HG03095 (cell line): ENCODE measurements around the gene GPR176.

Source experiments
- ATAC-seq: cut with Tn5 transposase; IDR thresholded peaks from one replicate; pipeline ENCODE4 v1.9.1; 2021; ENCODE audit warnings: moderate library complexity; ENCODE audit not compliant: unreplicated experiment

The GPR176 gene

GRCh38 chr15:39860871-39861270 lies 59.2 kb downstream of the GPR176 start:
- ATAC-seq: no peak

- ATAC-seq: no peak
These were observed 59.9 kb downstream of the GPR176 start for GRCh38 chr15:39860200-39860599.

GRCh38 chr15:39859636-39860035 lies 60.4 kb downstream of the GPR176 start:
- no peak for ATAC-seq

GRCh38 chr15:39857132-39857531 lies 62.9 kb downstream of the GPR176 start:
- ATAC-seq: no peak

- no peak for ATAC-seq
These were observed 63.7 kb downstream of the GPR176 start for GRCh38 chr15:39856357-39856756.

- ATAC-seq: no peak
These were observed 64.7 kb downstream of the GPR176 start for GRCh38 chr15:39855400-39855799.

DNA sequence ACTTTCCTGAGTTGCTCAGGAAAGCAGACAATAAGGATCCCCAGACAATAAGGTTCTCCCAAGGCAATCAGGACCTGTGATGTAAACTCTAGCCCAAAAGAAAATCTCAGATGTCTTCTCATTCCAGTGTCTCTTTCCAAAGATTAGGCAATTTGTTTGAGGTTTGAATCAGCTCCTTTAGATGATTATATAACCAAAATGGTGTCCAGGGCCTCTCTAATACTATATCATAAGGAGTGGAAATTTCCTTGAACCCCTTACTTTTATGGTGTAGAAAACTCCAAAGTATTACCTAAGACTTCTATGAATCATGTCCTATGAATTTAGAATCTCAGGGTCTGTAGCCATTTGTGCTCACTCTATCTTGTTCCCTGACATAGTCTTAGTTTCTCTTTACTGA lies 65.9 kb downstream of the GPR176 start:
- no peak for ATAC-seq

DNA sequence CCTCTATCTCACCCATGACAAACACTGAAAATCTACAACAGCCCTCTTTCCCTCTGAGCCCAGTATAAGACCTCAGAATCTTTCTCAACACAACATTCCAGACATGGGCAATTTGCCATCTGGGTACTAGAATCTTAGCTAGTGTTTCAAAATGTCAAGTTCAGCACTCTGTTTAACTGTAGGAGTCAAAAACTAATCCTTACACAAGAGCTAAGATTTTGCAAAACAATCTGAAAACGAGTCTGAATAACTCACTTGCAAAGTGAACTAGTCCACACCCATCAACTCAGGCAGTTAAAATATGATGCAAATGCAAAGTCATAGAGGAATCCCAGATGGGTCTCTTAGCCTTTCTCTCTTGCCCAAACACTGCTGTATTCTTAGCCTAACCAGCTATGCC lies 67.8 kb downstream of the GPR176 start:
- no peak for ATAC-seq

- ATAC-seq: no peak
These were observed 68.5 kb downstream of the GPR176 start for GRCh38 chr15:39851500-39852092.

DNA sequence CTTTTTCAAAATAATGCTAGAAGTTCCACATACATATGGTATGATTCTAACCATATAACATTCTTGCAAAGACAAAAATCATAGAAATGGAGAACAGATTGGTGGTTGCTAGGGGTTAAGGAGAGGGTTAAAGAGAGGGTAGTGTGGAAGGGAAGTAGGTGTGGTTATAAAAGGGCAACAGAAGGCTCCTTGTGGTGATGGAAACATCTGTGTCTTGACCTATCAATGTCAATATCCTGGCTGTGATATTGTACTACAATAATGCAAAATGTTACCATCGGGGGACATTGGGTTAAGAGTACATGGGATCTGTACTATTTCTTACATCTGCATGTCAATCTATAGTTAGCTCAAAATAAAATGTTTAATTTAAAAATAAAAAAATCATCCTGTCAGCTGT lies 69.6 kb downstream of the GPR176 start:
- ATAC-seq: no peak

DNA sequence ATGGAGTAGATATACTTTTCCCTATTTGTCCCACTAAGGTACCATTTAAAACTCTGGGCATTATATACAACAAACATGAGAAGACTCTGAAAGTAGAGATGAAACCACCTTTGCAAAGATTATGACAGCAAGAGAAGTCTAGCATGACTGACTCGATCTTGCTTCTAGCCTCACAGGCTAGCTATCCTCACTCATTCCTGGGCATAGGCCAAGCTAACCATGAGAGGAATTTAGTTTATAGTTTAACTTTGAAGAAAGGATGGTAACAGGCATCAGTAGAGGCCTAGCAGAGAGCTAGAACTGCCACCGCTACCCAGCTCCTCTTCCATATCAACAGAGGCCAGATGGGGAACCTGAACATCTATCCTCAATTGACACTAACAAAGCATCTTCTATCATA lies 74.0 kb downstream of the GPR176 start:
- no peak for ATAC-seq

DNA sequence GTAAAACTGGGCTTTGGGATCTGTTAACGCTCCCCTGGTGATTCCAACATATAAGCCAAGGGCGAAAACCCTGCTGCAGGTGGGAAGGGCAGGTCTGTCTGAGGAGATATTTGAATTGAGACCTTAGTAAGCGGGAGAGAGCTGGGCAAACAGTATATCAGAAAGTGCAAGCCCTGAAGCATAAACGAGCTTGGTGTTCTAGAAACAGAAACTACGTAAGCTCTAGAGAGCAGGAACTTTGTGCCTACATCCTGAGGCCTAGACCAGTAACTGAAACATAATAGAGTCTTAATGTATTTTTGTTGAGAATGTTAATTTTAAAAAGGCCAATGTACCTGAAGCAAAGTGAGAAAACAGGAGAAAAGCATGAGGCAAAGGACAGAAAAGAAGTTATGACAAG lies 74.5 kb downstream of the GPR176 start:
- ATAC-seq: peak; percentile 65

GRCh38 chr15:39843565-39843964 lies 76.5 kb downstream of the GPR176 start:
- no peak for ATAC-seq

GRCh38 chr15:39837454-39837853 lies 82.6 kb downstream of the GPR176 start:
- no peak for ATAC-seq

DNA sequence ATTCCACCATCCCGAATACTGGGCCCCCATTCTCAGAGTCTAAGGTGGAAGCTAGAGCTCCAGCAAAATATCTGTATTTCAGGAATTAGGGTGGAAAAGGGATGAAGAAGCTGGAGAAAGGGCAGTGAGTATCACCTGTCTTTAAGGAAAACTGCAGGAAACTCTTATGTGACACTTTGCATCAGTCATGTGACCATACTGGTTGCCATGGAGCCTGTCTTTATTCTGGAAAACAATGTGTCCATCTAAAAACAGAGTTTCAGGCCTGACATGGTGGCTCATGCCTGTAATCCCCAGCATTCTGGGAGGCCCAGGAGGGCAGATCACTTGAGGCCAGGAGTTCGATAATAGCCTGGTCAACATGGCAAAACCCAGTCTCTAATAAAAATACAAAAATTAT lies 84.5 kb downstream of the GPR176 start:
- no peak for ATAC-seq

- no peak for ATAC-seq
These were observed 85.8 kb downstream of the GPR176 start for GRCh38 chr15:39834256-39834655.

DNA sequence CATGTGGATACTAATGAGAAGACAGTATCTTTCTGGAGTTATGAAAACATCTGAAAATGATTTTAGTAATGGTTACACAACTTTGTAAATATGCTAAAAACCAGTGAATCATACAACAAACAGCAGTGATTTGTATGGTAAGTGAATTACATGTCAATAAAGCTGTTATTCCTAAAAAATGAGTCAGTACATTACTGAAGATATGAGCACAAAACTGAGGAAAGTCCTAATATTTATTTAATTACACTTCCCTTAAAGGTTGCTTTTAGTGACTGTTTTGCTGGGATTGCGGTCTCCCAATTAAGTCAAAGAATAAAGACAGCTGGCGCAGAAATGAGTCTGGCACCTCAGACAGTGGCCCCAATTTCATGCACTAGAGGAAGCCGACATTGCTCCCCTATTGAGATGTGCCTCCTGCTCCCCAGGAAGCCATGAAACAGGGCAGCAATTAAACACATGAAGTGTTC lies 86.5 kb downstream of the GPR176 start:
- no peak for ATAC-seq

DNA sequence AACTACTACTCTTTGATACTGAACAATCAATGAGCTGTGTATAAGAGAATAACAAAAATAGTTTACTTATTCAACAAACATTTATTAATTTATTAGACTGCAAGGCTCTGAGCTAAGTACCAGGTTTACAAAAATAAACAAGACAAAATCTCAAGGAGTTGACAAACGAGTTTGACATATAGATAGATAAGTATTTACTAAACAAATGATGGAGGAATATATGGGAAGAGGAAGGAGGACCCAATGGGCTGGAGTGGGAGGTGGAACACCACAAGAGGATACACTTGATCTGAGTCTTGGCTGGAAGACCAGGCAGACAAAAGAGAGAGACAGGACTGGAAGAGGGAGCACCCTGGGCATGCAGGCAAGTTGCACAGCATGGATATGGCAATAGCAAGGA lies 89.9 kb downstream of the GPR176 start:
- ATAC-seq: no peak

DNA sequence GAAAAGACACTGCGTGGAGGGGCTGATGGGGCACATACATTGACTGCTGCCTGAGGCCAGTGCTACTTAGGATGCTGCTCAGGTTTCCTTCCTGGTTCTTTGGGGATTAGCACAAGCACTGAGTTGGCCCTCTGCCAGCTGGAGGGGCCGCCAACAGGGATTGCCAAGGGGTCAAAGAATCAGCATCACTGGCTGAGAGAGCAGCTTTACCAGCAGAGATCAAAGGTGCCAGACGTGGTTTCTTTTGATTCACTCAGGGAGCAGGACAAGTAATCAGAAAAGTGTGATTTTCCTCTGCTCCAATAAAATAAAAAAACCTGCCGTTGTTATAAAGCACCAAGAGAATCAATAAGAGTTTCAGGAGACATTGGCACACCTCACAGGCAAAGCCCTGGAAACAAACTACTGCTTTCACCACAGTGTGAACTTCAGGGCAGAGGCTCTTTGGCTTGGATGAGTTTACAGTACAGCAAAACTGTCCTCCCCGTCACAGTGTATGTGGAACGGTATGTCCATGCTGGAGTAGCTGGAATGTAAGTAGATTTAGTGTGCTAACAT lies 91.6 kb downstream of the GPR176 start:
- no peak for ATAC-seq

GRCh38 chr15:39826975-39827374 lies 93.1 kb downstream of the GPR176 start:
- no peak for ATAC-seq

DNA sequence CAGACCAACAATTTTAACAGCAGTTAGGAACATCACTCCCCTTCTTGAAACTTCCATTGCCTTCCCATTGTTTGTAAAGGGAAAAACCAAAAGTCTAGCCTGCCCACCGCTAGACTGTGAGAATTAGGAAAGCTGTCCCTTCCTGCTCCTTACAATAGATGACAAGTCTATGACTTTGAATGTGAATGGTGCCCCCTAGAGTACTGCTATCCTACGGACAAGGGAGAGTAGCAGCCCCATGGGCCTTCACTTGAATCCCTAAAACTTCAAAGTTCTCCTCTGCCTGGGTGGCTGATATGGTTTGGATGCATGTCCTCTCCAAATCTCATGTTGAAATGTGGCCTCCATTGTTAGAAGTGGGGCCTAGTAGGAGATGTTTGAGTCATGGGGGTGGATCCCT lies 96.4 kb downstream of the GPR176 start:
- ATAC-seq: no peak

GRCh38 chr15:39820050-39820602 lies 99.9 kb downstream of the GPR176 start:
- no peak for ATAC-seq

- ATAC-seq: no peak
These were observed 100.5 kb downstream of the GPR176 start for GRCh38 chr15:39819533-39819932.
